GM12801 (cell line): Measurements from ENCODE around the gene ALOX15B.

Experiments used
- TF ChIP-seq, protein P1 (sequence below): IDR thresholded peaks from one replicate; pipeline ENCODE4 v1.5.1; 2011; ENCODE audit warnings: control low read depth; ENCODE audit not compliant: insufficient read length; ENCODE audit errors: extremely low read depth

ALOX15B gene

DNA sequence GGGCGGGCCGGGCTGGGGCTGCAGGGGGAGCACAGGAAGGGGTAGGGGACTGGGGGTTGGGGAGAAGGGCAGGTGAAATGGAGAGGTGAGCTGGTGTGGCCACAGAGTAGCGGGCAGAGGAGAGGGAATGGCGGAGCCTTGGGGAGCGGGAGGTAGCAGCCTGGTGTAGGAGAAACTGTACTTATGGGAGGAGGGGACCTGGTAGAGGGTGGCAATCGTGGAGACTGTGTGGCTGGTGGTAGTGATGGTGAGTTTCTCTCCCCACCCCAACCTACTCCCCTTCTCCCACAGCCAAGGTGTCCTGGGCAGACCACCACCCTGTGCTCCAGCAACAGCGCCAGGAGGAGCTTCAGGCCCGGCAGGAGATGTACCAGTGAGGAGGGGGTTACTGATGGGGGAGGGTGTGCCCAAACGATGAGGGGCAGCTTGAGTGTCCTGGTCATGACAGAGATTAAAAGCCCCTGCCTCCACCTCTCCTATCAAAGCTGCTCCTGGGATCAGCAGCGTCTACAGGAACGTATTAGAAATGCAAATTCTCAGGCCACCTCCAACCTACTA lies 831 bp downstream of the ALOX15B start:
- TF ChIP-seq, protein P1, sequence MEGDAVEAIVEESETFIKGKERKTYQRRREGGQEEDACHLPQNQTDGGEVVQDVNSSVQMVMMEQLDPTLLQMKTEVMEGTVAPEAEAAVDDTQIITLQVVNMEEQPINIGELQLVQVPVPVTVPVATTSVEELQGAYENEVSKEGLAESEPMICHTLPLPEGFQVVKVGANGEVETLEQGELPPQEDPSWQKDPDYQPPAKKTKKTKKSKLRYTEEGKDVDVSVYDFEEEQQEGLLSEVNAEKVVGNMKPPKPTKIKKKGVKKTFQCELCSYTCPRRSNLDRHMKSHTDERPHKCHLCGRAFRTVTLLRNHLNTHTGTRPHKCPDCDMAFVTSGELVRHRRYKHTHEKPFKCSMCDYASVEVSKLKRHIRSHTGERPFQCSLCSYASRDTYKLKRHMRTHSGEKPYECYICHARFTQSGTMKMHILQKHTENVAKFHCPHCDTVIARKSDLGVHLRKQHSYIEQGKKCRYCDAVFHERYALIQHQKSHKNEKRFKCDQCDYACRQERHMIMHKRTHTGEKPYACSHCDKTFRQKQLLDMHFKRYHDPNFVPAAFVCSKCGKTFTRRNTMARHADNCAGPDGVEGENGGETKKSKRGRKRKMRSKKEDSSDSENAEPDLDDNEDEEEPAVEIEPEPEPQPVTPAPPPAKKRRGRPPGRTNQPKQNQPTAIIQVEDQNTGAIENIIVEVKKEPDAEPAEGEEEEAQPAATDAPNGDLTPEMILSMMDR: no peak

- TF ChIP-seq, protein P1: no peak
These were observed 2.5 kb downstream of the ALOX15B start for GRCh38 chr17:8041249-8041928.

DNA sequence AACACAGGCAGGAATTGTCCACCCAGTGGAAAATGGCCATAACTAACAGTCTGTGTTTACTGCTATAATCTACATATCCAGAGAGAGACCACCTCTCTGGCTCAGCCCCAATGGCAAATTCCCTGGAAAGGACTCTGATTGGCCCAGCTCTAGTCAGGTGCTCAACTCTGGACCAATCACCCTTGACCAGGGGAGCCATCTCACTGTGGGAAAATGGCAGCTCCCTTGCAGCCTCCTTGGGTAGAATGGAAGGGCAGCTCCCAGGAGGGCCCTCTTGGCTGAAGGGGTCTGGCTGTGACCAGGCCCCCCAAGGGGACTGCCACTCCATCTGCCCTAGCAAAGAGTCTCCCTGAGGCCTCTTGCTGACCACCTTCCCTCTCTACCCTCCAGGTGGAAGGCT lies 3.1 kb downstream of the ALOX15B start:
- TF ChIP-seq, protein P1: no peak

DNA sequence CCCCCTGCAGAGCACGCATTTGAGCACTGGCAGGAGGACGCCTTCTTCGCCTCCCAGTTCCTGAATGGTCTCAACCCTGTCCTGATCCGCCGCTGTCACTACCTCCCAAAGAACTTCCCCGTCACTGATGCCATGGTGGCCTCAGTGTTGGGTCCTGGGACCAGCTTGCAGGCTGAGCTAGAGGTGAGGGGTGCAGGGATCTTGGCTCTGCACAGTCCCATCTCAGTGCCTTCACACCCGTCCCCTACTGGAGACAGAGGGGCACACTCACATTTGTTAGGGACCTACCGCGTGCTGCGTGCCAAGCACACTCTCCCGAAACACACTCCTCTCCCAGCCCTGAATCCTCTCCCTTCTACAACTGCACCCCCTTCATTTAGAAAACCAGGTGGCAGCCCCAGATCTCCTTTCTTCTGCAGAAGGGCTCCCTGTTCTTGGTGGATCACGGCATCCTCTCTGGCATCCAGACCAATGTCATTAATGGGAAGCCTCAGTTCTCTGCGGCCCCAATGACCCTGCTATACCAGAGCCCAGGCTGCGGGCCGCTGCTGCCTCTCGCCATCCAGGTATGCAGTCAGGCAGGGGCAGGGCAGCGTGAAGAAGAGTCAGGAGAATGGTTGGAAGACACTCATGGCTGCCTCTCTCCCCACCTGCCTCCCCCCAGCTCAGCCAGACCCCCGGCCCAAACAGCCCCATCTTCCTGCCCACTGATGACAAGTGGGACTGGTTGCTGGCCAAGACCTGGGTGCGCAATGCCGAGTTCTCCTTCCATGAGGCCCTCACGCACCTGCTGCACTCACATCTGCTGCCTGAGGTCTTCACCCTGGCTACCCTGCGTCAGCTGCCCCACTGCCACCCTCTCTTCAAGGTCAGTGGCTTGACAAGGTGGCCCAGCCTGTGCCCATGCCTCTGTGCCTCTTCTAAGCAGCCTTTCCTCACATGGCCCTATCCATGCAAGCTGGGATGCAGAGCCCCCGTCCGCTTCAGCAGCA lies 6.3 kb downstream of the ALOX15B start:
- TF ChIP-seq, protein P1: no peak

- TF ChIP-seq, protein P1: no peak
These were observed 7.6 kb downstream of the ALOX15B start for GRCh38 chr17:8046306-8046928.

GRCh38 chr17:8046929-8047768 lies 8.3 kb downstream of the ALOX15B start:
- TF ChIP-seq, protein P1: no peak
